Measurements from ENCODE around the gene SUFU.
"Not testable (repeated sequence)": the region's sequence is repeated elsewhere in the genome, so short reads cannot be mapped to it uniquely, and the experiment has no call there.

The SUFU gene

GRCh38 chr10:102515724-102516123 lies 12.0 kb downstream of the SUFU start:
- no peak for FAIRE-seq

GRCh38 chr10:102517553-102517952 lies 13.8 kb downstream of the SUFU start:
- FAIRE-seq, result no peak

GRCh38 chr10:102519246-102519825 lies 15.6 kb downstream of the SUFU start:
- FAIRE-seq, result no peak

- FAIRE-seq, result no peak
These were observed 19.1 kb downstream of the SUFU start for GRCh38 chr10:102522874-102523249.

GRCh38 chr10:102523250-102524029 lies 19.7 kb downstream of the SUFU start:
- FAIRE-seq, result no peak

DNA sequence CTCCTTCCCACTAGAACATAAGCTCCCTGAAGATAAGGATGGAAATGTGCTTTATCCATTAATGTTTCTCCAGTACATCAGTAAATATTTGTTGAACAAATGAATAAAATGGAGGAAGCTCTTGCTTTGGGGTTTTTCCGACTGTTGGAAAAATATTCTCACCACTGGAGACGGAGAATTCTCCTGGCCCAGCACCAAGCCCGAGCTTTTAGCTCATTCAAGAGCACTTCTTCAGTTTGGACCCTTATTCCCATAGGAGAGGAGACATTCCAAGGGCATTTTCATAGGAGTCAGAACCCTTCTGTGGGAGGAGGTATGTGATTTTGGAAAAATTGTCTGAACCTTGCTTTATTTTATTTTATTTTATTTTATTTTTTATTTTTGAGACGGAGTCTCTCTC lies 21.0 kb downstream of the SUFU start:
- FAIRE-seq, result no peak

DNA sequence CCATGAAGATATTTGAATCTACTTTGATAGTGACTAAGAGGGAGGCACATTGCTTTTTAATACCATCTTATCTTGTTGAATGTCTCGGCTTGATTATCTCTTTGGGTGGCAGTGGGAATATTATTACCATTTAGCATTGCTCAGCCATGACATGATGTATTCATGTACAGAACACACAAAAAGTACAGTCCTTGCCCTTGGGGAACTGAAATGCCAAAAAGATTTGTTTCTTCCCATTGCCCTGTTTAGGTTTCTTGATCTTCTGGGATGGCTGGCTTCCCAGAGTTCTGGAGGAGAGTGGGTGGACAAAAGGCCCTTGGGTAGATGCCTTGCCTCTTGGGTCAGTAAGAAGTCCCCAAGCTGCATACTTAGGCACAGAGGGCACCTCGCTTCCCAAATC lies 23.8 kb downstream of the SUFU start:
- FAIRE-seq, result no peak

GRCh38 chr10:102534333-102534732 lies 30.6 kb downstream of the SUFU start:
- no peak for FAIRE-seq

- not testable (repeated sequence) for FAIRE-seq
These were observed 31.2 kb downstream of the SUFU start for GRCh38 chr10:102534966-102535365.

- no peak for FAIRE-seq
These were observed 31.8 kb downstream of the SUFU start for GRCh38 chr10:102535481-102536147.

- FAIRE-seq, result no peak
These were observed 33.6 kb downstream of the SUFU start for GRCh38 chr10:102537367-102537766.

DNA sequence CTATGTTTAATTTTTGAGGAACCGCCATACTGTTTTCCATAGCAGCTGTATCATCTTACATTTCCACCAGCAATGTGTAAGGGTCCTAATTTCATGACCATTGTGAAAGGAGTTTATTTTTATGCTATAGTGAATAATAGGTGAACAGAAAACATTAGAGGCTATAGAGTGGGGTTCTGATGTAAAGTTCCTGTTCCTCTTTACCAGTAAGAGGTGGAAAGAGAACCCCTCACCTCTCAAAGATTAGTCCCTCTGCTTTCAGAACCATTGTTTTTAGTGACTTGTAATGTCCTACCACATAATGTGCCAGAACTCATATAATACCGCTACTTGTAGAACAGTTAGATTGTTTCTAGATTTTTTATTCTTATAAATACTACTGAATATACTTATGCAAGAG lies 34.2 kb downstream of the SUFU start:
- no peak for FAIRE-seq

DNA sequence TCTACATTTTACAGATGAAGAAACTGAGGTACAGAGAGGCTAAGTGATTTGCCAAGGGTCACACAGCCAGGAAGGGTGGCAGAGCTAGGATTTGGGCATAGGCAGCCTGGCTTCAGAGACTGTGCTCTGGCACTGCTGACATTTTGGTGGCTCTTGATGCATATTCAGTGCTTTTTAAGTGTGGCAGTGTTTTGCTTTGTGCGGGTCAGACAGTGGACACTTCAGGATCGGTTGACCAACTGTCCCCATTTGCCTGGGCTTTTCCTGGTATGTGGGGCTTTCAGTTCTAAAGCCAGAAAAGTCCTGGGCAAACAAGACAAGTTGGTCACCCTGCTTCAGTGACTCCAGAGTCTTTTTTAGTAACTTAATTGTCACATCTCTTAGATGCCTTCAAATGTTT lies 35.0 kb downstream of the SUFU start:
- no peak for FAIRE-seq

DNA sequence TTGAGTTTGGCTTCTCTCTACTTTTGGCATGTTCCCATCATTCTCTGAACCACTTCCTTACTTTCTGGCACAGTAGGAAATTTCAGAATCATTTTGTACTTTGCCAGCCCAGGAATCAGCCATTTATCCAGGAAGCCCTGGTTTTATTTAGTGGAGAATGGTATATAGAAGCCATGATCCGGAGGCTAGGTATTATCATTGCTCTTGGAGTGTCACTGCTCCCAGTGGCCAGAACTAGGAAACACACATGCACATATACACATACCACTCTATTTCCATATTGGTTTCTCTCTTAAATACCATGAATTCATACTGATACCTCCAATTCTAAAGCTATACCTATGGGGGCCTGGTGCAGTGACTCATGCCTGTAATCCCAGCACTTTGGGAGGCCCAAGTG lies 36.3 kb downstream of the SUFU start:
- no peak for FAIRE-seq

GRCh38 chr10:102542800-102543418 lies 39.1 kb downstream of the SUFU start:
- no peak for FAIRE-seq

GRCh38 chr10:102545265-102545871 lies 41.6 kb downstream of the SUFU start:
- FAIRE-seq, result no peak

DNA sequence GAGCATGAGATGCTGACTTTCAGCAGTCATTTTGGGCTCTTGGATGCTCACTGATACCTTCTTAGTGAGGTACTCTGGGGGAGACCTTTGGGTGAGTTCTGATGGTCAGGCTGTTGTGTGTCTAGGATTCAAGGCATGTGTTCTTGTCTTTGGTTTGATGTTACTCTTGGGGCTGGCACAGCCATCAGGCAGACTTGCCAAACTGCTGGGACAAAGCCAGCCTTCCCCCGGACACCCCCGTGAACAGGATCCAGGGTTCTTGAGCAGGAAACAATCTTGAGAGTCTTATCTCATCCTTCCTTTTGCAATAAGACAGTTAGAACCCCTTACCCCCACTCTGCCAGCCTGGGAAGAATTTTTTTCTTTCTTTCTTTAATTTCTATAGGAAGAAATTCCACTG lies 42.2 kb downstream of the SUFU start:
- no peak for FAIRE-seq

- no peak for FAIRE-seq
These were observed 43.0 kb downstream of the SUFU start for GRCh38 chr10:102546606-102547320.

- FAIRE-seq, result no peak
These were observed 45.8 kb downstream of the SUFU start for GRCh38 chr10:102549549-102549948.

GRCh38 chr10:102550636-102551210 lies 47.0 kb downstream of the SUFU start:
- no peak for FAIRE-seq

GRCh38 chr10:102552533-102552932 lies 48.8 kb downstream of the SUFU start:
- FAIRE-seq, result no peak

DNA sequence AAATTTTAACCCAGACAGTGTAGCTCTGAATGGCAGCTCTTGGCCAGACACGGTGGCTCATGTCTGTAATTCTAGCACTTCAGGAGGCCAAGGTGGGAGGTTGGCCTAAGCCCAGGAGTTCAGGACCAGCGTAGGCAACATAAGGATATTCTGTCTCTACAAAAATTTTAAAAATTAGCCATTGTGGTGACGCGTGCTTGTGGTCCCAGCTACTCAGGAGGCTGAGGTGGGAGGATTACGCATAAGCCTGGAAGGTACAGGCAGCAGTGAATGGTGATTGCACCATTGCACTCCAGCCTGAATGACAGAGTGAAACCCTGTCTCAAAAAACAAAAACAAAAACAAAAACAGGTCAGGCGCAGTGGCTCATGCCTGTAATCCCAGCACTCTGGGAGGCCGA lies 50.0 kb downstream of the SUFU start:
- no peak for FAIRE-seq

Measured in islet of Langerhans (tissue), 1 donor.